NCI-H345 (cell line): ENCODE results near the gene STAU1.
"Not testable (repeated sequence)": the region's sequence is repeated elsewhere in the genome, so short reads cannot be mapped to it uniquely, and the experiment has no call there.

Experiments
- DNase-seq: peaks from one replicate; lab custom pipeline; 2025; lab: John Stamatoyannopoulos, UW

Gene STAU1

DNA sequence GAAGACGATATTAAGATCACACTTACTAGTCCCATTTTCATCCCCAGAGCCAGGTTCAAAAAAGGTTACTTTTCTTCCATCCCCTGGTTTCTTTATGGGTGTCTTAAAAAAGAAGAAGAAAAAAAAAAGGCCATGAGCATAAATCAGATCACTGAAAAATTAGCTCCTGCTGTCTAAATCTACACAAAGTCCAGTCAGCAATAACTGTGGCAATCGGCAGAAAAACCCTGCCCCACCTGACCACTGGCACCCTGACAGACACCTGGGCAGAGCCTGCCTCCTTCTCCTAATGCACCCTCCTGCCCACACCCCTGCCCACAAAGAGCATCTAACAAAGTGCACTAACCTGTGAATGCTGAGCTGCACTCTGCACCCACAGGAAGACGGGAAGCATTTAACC lies 69.8 kb downstream of the STAU1 start:
- no peak for DNase-seq

DNA sequence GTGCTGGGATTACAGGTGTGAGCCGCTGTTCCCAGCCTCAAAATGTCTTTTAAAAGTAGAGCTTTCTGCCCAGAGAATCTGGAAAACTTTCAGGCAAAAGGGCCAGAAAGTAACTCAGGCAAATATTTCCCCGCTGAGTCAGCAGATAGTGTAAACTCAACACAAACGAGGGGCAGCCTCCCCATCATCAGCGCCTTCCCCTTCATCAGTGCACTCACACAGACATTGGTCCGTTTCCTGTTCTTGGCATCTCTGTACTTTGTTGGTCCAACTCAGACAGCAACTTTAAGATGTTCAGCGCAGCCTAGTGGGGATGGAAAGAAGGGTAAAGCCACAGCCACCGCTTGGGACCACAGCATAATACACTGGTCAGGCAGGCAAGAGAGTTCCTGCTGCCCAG lies 72.6 kb downstream of the STAU1 start:
- no peak for DNase-seq

DNA sequence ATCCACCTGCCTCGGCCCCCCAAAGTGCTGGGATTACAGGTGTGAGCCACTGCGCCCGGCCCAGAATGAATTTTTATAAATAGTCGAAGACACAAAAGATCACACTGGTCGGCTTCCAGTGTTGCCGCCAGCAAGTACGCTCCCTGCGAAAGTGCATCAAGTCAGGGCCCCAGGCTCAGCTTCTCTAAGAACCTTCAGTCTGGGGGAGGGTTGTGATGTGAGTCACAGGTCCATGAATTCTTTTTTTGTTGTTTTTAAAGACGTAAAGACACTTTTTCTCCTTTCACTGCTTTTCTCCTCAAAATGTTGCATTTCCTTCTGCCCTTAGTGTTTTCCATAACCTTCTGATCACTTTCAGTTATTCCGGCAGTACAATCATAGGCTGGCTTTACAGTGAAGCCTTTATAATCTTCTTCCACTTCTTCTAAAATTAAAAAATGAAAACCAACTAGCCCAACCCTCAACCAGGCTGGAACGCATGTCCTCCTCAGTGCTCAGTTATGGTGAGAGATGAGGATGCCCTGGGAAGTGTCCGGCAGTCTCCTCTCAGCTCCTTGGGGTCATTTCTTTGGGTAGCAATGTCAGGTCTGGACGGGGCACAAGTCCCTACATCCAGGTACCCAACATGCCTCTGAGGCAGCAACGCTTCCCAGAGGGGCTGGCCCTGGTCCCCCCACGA lies 75.4 kb downstream of the STAU1 start:
- DNase-seq: no peak

DNA sequence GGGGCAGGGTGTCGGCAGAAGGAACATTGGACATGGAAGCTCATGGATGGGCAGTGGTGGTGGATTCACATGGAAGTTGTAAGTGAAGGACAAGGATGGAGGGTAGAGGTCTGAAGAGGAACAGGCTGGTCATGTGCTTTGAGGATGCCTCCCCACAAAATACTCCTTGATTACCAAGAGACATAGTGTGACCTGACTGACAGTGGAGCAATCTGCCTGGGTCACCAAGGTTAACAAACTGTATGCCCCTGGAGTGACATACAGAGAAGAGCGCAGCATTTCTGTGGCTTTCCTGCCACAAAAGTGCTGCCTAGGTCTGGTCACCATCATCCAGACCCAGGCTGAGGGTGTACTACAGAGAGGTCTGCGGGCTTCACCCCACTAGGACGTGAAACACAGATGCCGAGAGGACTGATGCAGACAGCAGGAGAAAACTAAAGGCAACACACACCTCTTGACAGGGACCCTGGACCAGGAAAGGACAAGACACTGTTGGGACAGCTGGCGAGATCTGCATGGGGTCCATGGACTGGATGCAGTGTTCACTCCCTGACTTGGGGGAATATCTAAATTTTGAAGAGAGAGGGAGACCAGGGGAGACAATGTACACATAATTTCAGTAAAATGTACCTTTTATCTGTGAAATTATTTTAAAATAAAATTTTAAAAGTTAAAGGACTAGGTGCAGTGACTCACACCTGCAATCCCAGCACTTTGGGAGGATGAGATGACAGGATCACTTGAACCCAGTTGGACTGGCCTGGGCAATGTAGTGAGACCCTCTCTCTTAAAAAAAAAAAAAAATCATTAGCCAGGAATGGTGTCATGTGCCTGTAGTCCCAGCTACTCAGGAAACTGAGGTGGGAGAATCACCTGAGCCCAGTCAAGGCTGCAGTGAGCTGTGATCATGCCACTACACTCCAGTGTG lies 77.1 kb downstream of the STAU1 start:
- DNase-seq: no peak

DNA sequence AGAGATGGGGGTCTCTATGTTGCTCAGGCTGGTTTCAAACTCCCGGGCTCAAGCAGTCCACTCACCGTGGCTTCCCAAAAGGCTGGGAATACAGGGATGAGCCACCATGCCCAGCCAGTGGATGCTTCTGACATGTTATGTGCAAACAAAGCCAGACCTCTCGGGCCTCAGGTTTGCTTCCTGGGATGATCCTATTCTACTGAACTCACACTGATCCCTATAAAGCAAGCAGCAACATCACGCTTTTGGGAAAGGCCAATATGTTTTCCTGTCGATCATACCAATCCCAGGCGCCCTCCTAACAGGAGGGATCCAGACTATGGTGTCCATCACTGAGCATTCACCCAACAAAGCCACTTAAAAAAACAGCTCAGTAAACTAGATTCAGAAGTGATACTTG lies 81.8 kb downstream of the STAU1 start:
- DNase-seq: no peak

DNA sequence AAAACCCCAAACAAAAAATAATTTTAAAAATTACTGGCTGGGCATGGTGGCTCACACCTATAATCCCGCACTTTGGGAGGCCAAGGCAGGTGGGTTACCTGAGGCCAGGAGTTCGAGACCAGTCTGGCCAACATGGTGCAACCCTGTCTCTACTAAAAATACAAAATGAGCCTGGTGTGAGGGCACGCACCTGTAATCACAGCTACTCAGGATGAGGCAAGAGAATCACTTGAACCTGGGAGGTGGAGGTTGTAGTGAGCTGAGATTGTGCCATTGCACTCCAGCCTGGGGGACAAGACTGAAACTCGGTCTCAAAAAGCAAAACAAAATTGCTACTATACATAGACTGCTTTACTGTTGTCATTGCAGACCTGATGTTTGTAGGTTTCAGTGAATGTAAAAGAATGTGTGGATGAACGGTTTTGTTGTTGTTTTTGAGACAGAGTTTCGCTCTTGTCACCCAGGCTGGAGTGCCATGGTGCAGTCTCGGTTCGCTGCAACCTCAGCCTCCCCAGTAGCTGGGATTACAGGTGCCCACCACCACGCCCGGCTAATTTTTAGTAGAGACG lies 83.1 kb downstream of the STAU1 start:
- not testable (repeated sequence) for DNase-seq

DNA sequence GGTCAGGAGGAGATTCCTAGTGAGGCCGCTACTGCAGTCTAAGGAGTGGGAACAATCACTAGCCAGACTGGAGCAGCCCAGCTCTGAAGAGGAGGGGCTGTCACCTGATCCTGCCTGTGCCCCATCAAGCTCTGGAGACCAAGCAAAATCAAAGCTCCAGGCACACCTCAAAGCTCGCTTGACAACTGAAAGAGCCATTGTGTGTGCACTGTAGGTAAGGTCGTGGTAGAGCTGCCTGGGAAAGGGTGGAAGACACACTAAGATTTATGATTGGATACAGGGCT lies 83.8 kb downstream of the STAU1 start:
- peak; percentile 5 for DNase-seq

DNA sequence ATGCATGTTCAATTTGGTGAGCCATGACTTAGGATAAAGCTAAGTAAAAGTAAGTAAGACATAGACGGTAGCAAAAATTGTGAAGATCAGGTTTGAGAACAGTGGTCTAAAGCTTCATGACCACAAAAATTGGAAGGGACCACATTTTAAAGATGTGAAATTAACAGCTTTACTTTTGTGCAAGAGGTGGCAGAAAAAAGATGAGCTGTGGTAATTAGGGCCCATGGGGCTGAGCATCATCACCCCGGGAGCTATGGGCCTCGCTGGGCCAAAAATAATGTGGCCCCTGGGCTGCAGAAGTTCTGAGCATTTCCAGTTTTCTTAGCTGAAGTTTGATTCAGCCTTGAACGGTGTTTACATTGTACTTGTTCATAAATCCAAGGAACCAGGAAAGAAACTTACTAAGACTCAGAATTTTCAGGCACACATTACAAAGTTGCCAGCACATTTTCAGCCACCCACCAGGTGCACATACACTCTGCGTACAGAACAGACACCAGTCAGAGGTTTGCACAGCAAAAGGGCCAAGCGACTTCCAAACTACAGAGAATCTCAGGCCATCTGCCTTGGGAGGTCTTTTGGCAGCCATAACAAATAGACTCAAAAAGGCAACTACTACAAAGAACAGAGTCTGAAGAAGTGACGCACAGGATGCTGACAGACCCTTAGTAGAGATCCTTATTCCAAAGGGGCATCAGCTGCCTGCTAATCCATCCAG lies 84.3 kb downstream of the STAU1 start:
- no peak for DNase-seq

DNA sequence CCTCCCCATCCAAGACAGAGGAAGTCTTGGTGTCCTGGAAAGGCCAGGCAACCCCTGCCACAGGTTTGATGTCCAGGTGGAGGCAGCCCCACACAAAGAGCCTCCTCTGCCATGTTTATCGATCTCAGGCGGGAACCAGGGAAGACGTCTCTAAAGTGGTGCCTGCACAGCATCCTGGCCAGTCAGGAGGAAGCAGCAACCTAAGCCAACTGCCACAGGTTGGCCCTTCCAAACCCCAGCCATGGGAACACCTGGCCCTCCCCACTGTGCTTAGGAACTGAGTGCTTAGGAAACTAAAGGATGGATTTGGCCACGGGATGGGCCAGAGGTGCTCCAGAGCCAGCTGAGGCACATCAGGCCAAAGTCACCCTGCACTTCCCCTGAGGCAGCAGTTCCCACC lies 85.1 kb downstream of the STAU1 start:
- DNase-seq: no peak

DNA sequence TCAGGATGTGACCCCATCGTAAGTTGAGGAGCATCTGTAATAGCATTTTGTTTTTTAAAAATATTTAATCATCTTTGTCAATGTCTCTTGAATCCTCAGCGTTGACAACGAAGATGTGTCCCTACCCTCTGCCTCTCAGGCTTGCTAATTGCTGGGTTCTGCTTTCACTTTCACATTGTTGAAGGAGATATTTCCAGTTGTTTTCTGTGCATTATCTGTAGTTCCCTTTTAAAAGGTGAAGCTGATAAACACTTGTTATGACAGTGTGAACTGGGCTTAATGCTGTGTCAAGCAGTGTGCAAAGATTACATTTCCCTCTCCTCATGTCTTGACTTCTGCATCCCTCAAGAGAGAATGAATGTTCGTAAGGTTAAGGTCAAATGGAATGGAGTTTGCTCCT lies 87.2 kb downstream of the STAU1 start:
- DNase-seq: no peak

DNA sequence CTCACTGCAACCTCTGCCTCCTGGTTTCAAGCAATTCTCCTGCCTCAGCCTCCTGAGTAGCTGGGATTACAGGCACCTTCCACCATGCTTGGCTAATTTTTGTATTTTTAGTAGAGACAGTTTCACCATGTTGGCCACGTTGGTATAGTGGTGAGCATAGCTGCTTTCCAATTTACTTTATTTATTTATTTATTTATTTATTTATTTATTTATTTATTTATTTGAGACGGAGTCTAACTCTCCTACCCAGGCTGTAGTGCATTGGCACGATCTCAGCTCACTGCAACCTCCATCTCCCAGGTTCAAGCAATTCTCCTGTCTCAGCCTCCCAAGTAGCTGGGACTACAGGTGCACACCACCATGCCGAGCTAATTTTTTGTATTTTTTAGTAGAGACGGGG lies 87.8 kb downstream of the STAU1 start:
- DNase-seq: not testable (repeated sequence)

DNA sequence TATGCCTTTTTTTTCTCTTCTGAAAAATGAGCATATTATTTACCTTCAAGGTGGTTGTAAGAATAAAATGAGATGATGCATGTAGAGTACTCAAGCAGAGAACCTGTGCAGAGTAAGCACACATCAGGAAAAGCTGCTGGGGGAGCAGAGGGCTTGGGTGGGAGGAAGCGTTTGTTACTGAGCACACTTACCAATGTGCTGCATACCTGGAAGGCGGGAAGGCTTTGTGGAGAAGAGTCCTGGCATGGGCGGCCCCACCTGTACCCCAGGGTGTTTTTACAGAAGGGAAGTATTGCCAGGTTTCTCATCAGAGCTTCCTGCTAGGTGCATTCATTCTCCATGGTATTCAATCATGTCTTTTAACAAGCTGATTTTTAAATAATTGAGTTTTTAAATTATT lies 89.1 kb downstream of the STAU1 start:
- DNase-seq: no peak

DNA sequence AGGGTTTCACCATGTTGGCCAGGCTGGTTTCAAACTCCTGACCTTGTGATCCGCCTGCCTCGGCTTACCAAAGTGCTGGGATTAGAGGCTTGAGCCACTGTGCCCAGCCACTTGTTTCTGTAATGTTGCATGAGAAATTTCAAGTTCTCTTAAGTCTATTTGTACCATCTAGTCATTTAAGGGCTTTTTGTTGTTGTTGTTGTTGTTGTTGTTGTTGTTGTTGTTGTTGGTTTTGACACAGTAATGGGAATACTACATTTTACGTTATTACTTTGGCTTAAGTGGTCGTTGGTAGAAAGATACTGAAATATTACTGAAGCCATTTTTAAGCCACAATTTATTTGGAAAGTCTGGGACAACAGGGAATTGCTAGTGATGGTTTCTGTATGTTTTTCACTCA lies 90.0 kb downstream of the STAU1 start:
- no peak for DNase-seq

DNA sequence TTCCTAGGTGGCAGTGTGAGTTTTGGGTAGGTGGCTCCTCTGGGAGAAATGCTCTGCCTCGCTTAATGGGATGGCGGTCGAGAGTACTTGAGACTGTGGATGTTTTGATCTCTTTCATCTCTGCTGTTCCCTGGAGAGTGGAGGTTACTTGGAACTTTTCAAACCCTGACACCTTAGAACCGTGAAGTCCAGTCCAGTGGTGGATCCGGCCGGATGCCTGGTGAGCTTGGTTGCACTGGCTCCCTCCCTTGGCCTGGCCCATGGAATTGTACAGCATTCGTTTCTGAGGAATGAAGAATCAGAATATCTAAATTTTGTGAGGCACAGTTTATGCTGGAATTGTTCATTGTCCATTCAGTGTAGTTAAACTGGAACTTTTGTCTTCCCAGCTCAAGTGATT lies 91.0 kb downstream of the STAU1 start:
- no peak for DNase-seq

DNA sequence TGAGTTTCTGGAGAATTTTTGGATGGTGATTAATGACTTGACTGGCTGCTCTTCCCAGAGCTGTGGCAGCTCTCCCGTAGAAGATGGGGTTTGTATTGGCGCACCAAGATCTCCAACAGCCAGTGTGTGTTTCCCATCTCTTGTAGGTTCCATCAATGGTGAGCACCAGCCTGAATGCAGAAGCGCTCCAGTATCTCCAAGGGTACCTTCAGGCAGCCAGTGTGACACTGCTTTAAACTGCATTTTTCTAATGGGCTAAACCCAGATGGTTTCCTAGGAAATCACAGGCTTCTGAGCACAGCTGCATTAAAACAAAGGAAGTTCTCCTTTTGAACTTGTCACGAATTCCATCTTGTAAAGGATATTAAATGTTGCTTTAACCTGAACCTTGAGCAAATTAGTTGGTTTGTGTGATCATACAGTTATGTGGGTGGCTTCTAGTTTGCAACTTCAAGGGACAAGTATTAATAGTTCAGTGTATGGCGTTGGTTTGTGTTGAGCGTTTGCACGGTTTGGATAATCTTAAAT lies 91.9 kb downstream of the STAU1 start:
- DNase-seq: no peak

DNA sequence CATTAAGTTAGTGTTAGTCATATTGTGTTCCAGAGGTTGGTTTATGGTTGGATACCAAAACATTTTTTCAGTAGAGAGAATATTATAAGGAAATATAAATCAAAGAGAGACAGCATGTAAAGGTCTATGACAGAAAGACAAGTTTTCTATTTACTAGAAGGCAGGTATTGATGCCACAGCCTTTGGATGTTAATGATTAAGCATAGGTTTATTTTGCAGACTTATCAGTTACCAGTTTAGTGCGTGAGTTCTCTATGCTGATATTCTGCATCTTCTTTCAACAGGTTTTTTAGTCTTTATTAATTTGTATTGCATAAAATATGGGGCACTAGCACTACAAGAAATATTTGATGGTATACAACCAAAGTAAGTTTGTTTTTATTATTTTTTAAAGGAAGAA lies 96.4 kb downstream of the STAU1 start:
- DNase-seq: no peak

DNA sequence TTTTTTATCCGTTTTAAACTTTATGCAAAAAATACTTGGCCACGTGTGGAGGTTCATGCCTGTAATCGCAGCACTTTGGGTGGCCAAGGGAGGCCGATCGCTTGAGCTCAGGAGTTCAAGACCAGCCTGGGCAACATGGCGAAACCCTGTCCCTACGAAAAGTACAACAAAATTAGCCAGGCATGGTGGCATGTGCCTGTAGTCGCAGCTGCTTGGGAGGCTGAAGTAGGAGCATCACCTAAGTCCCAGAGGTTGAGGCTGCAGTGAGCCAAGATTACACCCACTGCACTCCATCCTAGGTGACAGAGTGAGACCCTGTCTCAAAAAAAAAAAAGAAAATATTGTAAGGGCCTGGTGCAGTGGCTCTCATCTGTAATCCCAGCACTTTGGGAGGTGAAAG lies 97.0 kb downstream of the STAU1 start:
- no peak for DNase-seq

DNA sequence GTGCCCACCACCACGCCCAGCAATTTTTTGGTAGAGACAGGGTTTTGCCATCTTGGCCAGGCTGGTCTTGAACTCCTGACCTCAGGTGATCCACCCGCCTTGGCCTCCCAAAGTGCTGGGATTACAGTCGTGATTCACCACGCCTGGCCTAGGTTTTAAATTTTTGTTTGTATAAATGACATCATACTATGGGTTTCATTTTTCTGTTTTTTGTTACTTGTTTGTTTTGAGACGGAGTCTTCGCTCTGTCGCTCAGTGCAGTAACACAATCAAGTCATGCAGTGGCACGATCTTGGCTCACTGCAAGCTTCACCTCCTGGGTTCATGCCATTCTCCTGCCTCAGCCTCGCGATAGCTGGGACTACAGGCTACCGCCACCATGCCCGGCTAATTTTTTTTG lies 105.8 kb downstream of the STAU1 start:
- DNase-seq: not testable (repeated sequence)

DNA sequence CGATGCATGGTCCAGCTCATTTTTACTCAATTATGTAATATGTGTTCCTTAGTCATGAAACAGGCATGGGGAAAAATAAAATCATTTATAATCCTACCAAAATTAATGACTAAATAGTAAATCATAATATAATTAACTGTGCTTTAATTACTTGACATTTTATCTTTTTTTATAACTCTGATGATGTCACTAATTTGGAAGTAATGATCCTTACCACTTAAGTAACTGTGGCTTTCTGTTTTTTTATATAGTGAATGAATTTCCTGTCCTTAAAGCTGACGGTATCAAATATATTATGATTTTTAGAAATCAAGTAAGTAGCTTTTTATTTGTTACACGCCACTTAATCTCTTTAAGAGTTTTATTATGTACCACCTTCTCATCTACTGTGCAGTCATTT lies 109.8 kb downstream of the STAU1 start:
- no peak for DNase-seq

DNA sequence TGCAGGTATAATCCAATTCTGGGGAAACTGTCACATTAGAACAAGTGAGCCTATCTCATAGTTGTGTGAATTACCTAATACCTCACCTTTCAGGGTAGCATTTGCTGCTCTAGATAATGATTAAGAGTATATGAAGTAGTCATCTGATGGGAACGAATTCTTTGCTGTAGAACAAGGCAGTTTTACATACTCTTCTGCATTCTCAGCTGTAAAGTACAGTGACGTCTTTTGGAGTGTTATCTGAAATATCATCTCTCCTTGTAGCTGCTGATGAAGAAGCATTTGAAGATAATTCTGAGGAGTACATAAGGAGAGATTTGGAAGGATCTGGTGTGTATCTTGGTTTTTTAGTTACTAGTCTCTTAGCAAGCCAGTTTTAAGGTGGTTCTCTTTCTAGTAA lies 113.6 kb downstream of the STAU1 start:
- no peak for DNase-seq
